ENCODE results near the gene GAS7. TPM values are rescaled to one million over a fixed set of nuclear protein-coding genes. Genes with fewer than 3 reads are reported as not detected.
A peak's percentile ranks its signal among the peaks of the same experiment; 100 is the strongest.

GAS7 gene
- total RNA-seq, 1 donor from 2014 or later = 19.5 TPM

GRCh38 chr17:10177913-10178505, 20.4 kb downstream of the GAS7 start:
- peaks cover 34% of the 10 kb centered on the region for H3K4me1 Mint-ChIP-seq (ENCODE audit: unreplicated experiment)

GRCh38 chr17:10177131-10177912, 21.1 kb downstream of the GAS7 start:
- Mint-ChIP-seq H3K27me3 (peaks cover 31% of the 10 kb centered on the region), H3K4me1 (ENCODE audit: unreplicated experiment) (peaks cover 36% of the 10 kb centered on the region), H3K9me3 (no peaks in the 10 kb centered on the region), H3K27ac (peak overlapping the region; percentile 22), H3K36me3 (no peaks in the 10 kb centered on the region), H3K4me3 (no peak overlapping the region)
- DNase-seq (ENCODE audit: extremely low spot score, unreplicated experiment) = no peak
- no peak for TF ChIP-seq CTCF (conservative IDR thresholded peaks at IDR 0.05)

More at GRCh38 chr17:10177913-10178505, 20.4 kb downstream of the GAS7 start:
- no peak overlapping the region for H3K4me3 Mint-ChIP-seq
- DNase-seq (ENCODE audit: extremely low spot score, unreplicated experiment) = no peak
- no peaks in the 10 kb centered on the region for H3K9me3 Mint-ChIP-seq
- H3K27ac Mint-ChIP-seq = no peak overlapping the region
- no peak for TF ChIP-seq CTCF (conservative IDR thresholded peaks at IDR 0.05)
- H3K36me3 Mint-ChIP-seq = no peaks in the 10 kb centered on the region
- H3K27me3 Mint-ChIP-seq = peaks cover 30% of the 10 kb centered on the region

- Mint-ChIP-seq H3K27ac (no peak overlapping the region), H3K4me1 (ENCODE audit: unreplicated experiment) (peaks cover 39% of the 10 kb centered on the region), H3K4me3 (no peak overlapping the region), H3K36me3 (peaks cover 10% of the 10 kb centered on the region), H3K9me3 (no peaks in the 10 kb centered on the region), H3K27me3 (peaks cover 46% of the 10 kb centered on the region)
- TF ChIP-seq CTCF (conservative IDR thresholded peaks at IDR 0.05) = no peak
- no peak for DNase-seq (ENCODE audit: extremely low spot score, unreplicated experiment)
These were observed 24.5 kb downstream of the GAS7 start for GRCh38 chr17:10173913-10174312.

GRCh38 chr17:10172778-10173177, 25.6 kb downstream of the GAS7 start:
- peaks cover 41% of the 10 kb centered on the region for H3K27me3 Mint-ChIP-seq
- no peak for TF ChIP-seq CTCF (conservative IDR thresholded peaks at IDR 0.05)
- H3K4me3 Mint-ChIP-seq = no peak overlapping the region

GRCh38 chr17:10172241-10172741, 26.1 kb downstream of the GAS7 start:
- Mint-ChIP-seq H3K4me1 (ENCODE audit: unreplicated experiment) (peaks cover 27% of the 10 kb centered on the region), H3K36me3 (peaks cover 10% of the 10 kb centered on the region), H3K4me3 (no peak overlapping the region), H3K27me3 (peaks cover 36% of the 10 kb centered on the region), H3K27ac (no peak overlapping the region), H3K9me3 (no peaks in the 10 kb centered on the region)
- no peak for TF ChIP-seq CTCF (conservative IDR thresholded peaks at IDR 0.05)
- no peak for DNase-seq (ENCODE audit: extremely low spot score, unreplicated experiment)

More at GRCh38 chr17:10172778-10173177, 25.6 kb downstream of the GAS7 start:
- H3K36me3 Mint-ChIP-seq = peaks cover 10% of the 10 kb centered on the region
- H3K9me3 Mint-ChIP-seq = no peaks in the 10 kb centered on the region
- no peak overlapping the region for H3K27ac Mint-ChIP-seq
- H3K4me1 Mint-ChIP-seq (ENCODE audit: unreplicated experiment) = peaks cover 32% of the 10 kb centered on the region
- DNase-seq (ENCODE audit: extremely low spot score, unreplicated experiment) = no peak

Measured in type B pancreatic cell (in vitro differentiated cells).